Urothelium cell line (cell line): Measurements from ENCODE around the gene KCNMA1.

Source experiments
- DNase-seq: peaks from one replicate; pipeline ENCODE4 v3.0.0; 2011; ENCODE audit warnings: low spot score, mixed read lengths
- FAIRE-seq: peaks from 2 replicates; lab custom pipeline; 2011; peaks lifted over from hg19 to GRCh38; lab: Jason Lieb, UNC

KCNMA1 gene

DNA sequence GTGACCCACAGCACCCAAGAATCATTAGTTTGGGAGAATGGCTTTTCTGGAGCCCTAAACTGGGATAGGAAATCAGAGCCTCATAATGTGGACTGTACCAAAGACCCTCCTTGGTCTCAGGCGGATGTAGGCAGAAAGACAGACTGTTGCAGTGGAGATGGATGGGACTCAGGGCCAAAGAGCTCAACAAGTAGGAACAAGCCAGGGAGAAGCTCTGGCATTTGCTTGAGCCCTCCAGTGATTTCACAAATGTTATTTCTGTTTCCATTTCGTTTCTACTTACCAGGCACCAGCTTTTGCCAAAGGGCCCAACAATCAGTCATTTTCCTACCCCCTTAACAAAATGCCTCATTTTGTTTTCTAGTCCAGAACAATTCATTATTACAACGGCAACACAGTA lies 762.7 kb downstream of the KCNMA1 start:
- FAIRE-seq (no peak), DNase-seq (no peak)

DNA sequence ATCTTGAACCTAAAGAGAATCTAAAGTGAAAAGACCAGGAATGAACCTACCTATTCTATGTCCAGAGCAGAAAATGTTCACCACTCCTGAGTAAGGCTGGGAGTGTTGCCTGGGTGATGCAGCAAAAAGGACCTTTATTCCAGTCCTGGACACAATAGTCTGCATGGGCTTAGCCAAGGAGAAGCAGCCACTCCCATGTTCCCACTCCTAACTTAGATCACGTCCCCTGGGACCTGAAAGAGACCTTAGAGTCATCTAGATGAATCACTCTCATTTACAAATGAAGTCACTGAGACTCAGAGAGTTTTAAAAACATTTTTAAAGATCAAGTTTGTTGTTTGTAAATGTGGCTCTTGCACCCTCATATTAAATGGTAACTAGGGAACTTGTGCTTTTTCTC lies 763.4 kb downstream of the KCNMA1 start:
- FAIRE-seq (no peak), DNase-seq (peak; percentile 39)

DNA sequence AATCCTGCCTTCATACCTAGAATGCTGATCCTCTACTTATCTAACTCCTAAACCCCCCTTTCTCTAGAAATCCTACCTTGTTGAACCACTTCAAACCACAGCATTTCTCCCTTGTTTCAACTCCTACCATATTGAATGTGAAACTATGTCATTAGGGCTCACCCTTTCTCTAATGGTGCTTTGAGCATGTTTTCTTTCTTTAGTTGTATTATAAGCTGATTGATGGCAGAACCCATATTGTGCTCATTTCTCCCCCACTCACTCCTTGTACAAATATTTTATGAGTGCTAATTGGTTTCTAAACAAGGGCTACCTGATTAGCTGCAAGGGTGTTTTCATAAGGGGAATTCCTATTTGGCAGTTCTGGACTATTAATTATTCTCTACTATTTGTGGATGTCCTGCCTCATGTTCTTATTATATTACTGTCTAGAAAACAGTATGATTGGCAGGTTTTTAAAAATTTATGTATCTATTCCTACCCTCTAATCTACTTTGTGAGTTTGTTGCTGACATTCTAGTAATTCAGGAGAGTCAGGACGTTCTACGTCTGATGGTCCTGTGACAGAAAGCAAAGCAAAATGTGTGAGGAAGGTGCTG lies 765.8 kb downstream of the KCNMA1 start:
- FAIRE-seq (no peak), DNase-seq (no peak)

DNA sequence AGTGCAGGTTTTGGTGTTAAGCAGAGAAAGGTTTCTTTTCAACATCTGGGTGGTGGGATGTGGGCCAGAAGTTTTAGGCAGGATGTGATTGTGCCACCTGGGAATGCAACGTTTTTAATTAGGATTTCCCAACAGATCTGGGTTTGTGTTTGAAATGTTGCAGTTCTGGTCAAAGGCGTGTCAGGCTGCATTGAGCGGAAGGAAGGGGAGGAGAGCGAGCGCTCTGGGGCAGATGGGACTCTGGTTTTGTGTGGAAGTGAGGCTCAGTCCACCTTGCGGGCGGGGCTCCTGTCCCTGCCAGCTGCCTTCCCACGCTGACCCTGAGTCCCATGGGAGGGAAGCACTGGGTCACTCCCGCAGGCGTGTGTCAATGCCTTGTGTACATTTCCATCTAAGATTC lies 767.7 kb downstream of the KCNMA1 start:
- FAIRE-seq (no peak), DNase-seq (no peak)

DNA sequence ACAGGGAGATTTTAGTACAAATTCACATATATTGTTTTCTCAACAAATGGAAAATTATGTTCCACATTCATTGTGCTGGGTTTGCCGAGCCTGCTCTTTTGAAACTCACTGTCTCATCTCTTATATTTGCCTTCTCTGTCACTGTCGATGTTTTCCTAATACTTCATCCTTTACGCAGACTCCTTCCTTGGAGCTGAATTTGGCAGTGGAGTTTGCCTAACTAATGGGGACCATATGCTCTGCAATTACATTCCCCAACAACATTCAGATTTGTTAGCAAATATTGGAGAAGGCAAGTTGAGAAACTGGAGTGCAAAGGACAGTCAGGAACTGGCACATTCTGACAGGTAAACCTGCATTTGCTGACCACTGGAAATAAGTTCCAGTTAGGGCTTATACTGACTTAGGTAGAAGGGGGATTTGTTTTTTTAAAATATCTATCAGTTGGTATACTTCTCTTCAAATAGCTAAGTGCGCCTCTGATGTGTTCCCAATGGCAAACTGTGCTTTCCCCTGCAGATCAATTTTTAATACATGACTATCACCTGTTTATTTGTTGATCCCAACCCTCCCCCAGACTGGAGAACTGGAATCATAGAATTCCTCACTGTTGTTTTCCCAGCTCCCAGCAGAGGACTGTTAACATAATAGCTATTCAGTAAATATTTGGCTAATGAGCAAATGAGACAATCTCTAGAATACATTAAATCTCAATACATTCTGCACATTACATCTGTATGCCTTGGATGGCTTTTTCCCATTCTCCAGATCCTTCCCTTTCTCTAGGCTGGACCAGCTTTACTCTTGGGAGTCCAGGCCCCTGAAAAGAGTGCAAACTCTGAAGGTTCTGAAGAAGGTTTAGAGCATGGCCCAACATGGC lies 769.3 kb downstream of the KCNMA1 start:
- no peak for FAIRE-seq
- no peak for DNase-seq

DNA sequence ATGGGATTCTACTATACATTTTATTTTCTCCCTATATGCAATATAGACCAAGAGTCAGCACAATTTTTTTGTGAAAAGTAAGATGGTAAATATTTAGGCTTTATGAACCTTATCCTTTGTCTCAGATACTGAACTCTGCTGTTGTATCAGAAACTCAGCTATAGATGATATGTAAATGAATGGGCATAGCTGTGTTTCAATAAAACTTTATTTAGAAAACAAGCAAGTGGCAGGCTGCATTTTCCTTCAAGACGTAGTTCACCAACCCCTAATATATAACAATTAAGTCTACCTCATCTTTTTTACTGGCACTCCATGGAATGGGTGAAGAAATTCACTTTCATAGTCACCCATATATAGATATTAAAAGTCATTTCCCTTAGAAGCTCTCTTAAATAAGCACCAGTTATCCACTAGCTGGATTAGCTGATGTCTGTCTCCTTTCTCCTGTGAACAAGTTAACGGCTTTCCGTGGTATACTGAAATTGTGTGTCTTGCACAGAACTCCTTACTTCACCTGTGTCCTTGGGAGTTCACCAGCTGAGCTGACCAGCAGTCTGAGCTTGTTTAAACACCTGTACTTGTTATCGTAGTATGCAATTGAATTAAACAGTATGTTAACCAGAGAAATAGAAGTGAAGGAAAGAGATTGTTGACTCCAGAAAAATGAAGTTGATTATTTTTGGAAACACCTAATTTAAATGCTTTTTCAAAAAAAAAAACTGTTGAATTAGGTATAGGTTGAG lies 770.6 kb downstream of the KCNMA1 start:
- DNase-seq (no peak), FAIRE-seq (no peak)

DNA sequence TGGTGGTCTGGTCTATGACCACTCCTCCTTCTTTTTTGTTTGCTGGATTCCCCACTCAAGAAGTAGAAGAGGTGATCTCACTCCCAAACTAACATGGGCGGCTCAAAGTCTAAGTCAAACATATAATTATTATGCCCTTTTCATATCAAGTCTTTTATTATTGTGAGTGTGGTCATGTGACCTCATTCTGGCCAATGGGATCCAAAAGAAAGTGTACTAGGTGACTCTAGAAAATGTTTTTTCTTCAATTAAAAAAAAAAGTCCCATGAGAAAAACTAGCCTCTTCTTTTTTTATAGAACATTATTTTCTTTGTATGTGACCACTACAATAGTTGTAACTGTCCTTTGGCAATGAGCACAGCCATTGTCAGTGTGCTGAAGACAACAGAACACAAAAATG lies 772.7 kb downstream of the KCNMA1 start:
- no peak for FAIRE-seq
- no peak for DNase-seq

DNA sequence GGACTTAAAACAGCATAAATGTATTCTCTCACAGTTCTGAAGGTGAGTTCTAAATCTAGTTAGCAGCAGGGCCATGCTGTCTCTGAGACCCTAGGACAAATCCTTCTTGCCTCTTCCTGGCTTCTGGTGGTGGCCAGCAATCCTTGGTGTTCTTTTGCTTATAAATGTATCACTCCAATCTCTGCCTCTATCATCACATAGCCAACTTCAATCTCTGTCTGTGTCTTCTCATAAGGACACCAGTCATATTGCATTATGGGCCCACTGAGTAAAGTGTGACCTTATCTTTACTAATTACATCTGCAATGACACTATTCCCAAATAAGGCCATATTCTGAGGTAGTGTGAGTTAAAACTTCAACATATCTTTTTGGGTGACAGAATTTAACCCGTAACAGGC lies 778.9 kb downstream of the KCNMA1 start:
- no peak for FAIRE-seq

DNA sequence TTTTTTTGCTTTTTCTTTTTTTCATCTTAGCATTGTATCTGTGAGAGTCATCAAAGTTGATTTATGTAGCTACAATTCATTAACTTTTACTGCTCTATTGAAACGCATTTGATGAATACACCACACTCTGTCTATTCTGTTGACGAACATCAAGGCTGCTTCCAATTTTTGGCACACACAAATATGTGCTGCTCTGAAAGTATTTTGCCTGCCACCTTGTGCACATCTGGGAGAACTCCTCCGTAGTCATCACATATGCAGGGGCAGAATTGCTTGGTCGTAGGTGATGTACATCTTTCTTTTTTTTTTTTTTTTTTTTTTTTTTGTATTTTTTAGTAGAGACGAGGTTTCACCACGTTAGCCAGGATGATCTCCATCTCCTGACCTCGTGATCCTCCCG lies 796.8 kb downstream of the KCNMA1 start:
- FAIRE-seq, result no peak
- no peak for DNase-seq

More for the DNA sequence above, 778.9 kb downstream of the KCNMA1 start:
- no peak for DNase-seq

DNA sequence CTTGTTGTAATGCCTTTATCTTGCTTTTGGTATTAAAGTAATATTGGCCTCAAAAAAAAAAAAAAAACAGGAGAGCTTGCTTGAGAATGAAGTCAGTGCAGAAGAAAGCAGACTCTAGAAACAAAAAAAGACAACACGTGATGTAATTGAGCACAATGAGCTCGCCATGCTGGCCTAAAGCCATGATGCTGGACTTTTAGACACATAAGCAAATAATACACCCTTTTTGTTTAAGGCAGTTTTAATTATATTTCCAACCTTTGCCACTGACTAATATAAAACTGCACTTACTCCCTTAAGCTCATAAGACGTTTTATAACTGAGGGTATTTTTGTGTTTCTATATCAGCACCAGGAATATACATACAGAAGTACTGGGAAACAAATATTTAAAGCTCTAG lies 798.3 kb downstream of the KCNMA1 start:
- no peak for DNase-seq
- FAIRE-seq, result no peak

DNA sequence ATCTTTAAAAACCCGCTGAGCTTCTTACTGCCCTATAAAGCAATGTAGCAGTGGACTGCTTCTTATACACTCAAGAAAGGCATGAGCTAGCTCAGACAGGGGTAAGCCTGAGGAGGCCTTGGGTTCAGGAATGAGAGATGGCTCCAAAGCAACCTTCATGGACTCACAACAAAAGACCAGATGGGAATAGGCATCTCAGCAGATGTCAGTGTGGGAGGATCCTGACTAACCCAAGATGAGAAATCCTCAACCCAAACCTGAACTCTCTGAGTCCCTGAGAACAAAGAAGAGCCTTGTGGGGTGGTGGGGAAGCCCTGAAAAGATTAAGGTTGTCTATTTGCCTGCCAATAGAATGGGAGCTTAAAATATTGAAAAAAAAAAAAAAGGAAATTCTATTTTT lies 807.4 kb downstream of the KCNMA1 start:
- no peak for FAIRE-seq
- no peak for DNase-seq

DNA sequence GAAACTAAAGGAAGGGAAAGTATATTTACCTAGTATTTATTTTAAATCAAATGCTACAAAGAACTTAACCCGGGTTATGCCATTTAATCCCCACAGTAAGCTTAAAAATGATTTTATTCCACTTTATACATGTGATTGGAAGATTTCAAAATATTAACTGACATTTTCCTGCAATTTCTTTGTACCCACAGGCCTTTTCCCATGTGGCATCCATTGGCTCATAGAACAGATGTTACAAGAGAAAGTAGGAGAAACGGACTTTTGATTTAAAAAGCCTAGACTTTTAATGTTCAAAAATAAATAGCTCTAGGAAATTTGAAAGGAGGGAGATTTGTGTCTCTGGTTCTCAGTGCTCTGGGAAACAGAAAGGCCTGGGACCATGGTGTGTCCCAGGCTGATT lies 807.9 kb downstream of the KCNMA1 start:
- DNase-seq, result no peak
- FAIRE-seq, result no peak
